AG09319 (cell line): ENCODE results near the gene IRAK4.

ENCODE experiments used
- DNase-seq: peaks from one replicate; pipeline ENCODE4 v3.0.0-alpha.2; 2010; ENCODE audit warnings: low read depth; ENCODE audit errors: extremely low read depth
- TF ChIP-seq, protein P1 (sequence below): IDR thresholded peaks from 2 replicates; pipeline ENCODE4 v1.5.1; 2011; ENCODE audit warnings: low read depth, mild to moderate bottlenecking, inconsistent platforms, low read length, moderate library complexity

IRAK4 gene

GRCh38 chr12:43764528-43764927 is 5.8 kb downstream of the IRAK4 start:
- DNase-seq: no peak
- TF ChIP-seq, protein P1, sequence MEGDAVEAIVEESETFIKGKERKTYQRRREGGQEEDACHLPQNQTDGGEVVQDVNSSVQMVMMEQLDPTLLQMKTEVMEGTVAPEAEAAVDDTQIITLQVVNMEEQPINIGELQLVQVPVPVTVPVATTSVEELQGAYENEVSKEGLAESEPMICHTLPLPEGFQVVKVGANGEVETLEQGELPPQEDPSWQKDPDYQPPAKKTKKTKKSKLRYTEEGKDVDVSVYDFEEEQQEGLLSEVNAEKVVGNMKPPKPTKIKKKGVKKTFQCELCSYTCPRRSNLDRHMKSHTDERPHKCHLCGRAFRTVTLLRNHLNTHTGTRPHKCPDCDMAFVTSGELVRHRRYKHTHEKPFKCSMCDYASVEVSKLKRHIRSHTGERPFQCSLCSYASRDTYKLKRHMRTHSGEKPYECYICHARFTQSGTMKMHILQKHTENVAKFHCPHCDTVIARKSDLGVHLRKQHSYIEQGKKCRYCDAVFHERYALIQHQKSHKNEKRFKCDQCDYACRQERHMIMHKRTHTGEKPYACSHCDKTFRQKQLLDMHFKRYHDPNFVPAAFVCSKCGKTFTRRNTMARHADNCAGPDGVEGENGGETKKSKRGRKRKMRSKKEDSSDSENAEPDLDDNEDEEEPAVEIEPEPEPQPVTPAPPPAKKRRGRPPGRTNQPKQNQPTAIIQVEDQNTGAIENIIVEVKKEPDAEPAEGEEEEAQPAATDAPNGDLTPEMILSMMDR: no peak

GRCh38 chr12:43766291-43766690 is 7.5 kb downstream of the IRAK4 start:
- no peak for DNase-seq

GRCh38 chr12:43776498-43776897 is 17.7 kb downstream of the IRAK4 start:
- TF ChIP-seq, protein P1: peak; percentile 45
- no peak for DNase-seq

More at GRCh38 chr12:43766291-43766690, 7.5 kb downstream of the IRAK4 start:
- TF ChIP-seq, protein P1: no peak

DNA sequence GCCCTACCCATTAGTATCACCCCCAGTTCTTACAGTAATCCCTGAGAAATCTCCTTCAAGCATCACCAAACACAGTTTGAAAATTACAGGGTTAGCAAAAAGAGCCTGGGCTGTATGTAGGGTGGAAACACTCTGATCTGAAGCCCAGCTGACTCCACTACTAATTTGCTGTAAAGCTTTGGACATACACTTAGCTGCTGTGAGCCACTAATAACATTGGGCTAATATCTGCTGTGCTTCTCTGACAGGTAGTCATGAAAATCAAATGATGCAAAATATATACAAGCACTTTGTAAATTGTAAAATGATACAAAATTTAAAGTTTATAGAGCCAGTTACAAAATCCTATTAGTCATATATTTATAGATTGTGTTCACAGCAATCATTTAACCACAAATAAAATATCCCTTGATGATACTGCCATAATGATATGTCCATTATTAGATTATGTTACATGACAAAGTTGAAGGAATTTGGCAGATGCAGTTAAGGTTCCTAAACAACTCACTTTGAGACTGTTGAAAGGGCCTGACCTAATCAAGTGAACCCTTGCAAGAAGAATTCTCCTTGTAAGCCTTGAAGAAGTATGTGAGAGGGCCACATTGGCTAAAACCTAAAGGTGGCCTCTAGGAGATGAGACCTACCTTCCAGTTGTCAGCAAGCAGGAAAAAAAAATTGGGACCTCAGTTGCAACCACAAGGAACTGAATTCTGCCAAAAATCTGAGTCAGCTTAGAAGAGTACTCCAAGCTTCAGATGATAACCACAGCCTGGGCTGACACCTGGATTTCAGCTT is 28.3 kb downstream of the IRAK4 start:
- DNase-seq: peak; percentile 57
- TF ChIP-seq, protein P1: no peak

- TF ChIP-seq, protein P1: no peak
Observed at GRCh38 chr12:43789941-43790340, 31.2 kb downstream of the IRAK4 start.

GRCh38 chr12:43795716-43796280 is 37.0 kb downstream of the IRAK4 start:
- TF ChIP-seq, protein P1: no peak
- peak; percentile 46 for DNase-seq

More at GRCh38 chr12:43789941-43790340, 31.2 kb downstream of the IRAK4 start:
- peak; percentile 59 for DNase-seq

DNA sequence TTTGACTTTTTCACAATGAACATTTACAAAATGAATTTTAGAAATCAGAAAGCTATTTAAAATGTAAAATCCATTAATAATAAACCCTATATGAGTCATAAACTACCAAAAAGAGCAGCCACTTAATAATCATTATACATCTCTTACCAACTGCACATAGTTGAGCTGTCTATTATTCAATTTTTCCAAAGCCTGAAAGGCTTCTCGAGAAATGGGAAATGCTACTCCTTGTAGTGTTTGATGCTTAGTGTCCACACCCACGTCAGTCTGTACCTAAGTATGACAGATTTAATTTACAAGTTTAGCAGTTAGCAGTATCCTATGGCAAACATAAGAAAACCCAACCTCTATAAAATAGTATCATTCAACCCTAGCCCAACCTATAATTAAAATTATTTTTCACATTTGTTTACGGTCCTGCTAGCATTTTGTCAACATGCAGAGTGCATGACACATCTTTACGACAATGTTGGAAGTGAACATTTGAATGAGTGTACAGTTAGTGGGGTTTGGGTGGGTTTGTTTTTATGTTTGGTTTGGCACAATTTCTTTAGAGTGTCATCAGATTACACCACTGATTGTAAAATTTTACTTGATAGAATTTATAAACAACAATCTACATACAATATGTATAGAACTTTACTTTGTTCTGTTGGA is 38.9 kb downstream of the IRAK4 start:
- DNase-seq: no peak
- TF ChIP-seq, protein P1: no peak
